Activated T-cell treated with anti-CD3 and anti-CD28 coated beads, Interleukin-2, amount 50 U/mL, for 72 hours (primary cell): Measurements from ENCODE around the gene FHOD1. TPM values are rescaled to one million over a fixed set of nuclear protein-coding genes. Genes with fewer than 3 reads are reported as not detected.

Experiments used
- ATAC-seq, 2 donors: fragments of 150-1000 bp; cut with Tn5 transposase; replicated peaks in 1 of 2; 2 replicates each; pipeline ENCODE4 v1.10.0; 2021; ENCODE audit warnings: moderate library complexity in 2 of 2, mild to moderate bottlenecking in 1 of 2
- DNase-seq, 2 donors: peaks; one replicate each; pipeline ENCODE4 v3.0.0; 2021 to 2022; ENCODE audit warnings: mixed read lengths in 1 of 2
- H3K27ac Mint-ChIP-seq: one replicate; pipeline ENCODE4 v1.8.0; 2022; ENCODE audit warnings: mild to moderate bottlenecking, moderate library complexity, mixed read lengths
- H3K27me3 Mint-ChIP-seq: one replicate; pipeline ENCODE4 v1.8.0; 2022; ENCODE audit warnings: low read depth, mixed read lengths
- H3K36me3 Mint-ChIP-seq, 2 donors: one replicate each; pipeline ENCODE4 v1.8.0; 2022; ENCODE audit warnings: mixed read lengths in 2 of 2, mild to moderate bottlenecking in 1 of 2; ENCODE audit not compliant: insufficient read depth in 2 of 2
- H3K4me1 Mint-ChIP-seq: one replicate; pipeline ENCODE4 v1.8.0; 2022; ENCODE audit warnings: low read depth, mixed read lengths
- H3K4me3 Mint-ChIP-seq, 2 donors: one replicate each; pipeline ENCODE4 v1.8.0; 2022; ENCODE audit warnings: mild to moderate bottlenecking in 2 of 2, mixed read lengths in 2 of 2, moderate library complexity in 2 of 2
- H3K9me3 Mint-ChIP-seq, 2 donors: one replicate each; pipeline ENCODE4 v1.8.0; 2022; ENCODE audit warnings: mixed read lengths in 2 of 2
- total RNA-seq, 2 donors: library from RNA; stranded (reverse); gene quantifications; one replicate each; pipeline ENCODE4 v1.2.3, GENCODE V29; 2022

The FHOD1 gene
- total RNA-seq, 2 donors from 2014 or later = 106 to 114 TPM

- H3K27ac Mint-ChIP-seq = no peak overlapping the region
- no peak overlapping the region for H3K4me3 Mint-ChIP-seq
- H3K36me3 Mint-ChIP-seq = peaks cover 0 to 7% of the 10 kb centered on the region in 2 donors
- no peaks in the 10 kb centered on the region for H3K27me3 Mint-ChIP-seq
- peaks cover 11% of the 10 kb centered on the region for H3K4me1 Mint-ChIP-seq
- ATAC-seq (no peak), DNase-seq (no peak)
- H3K9me3 Mint-ChIP-seq = no peaks in the 10 kb centered on the region
Observed at GRCh38 chr16:67281536-67282446, 34.5 kb upstream of the FHOD1 start.

GRCh38 chr16:67280090-67281015, 33.1 kb upstream of the FHOD1 start:
- ATAC-seq (no peak), DNase-seq (no peak)
- Mint-ChIP-seq H3K4me3 (peak overlapping the region; percentile 34 to 70), H3K27ac (no peak overlapping the region), H3K4me1 (peaks cover 12% of the 10 kb centered on the region), H3K9me3 (no peaks in the 10 kb centered on the region), H3K36me3 (peaks cover 0 to 12% of the 10 kb centered on the region in 2 donors), H3K27me3 (no peaks in the 10 kb centered on the region)

GRCh38 chr16:67279296-67280089, 32.2 kb upstream of the FHOD1 start, which contains the start of gene PLEKHG4:
Gene PLEKHG4, plus strand, starts transcription at chr16:67279532. Its CDS starts 513 bp downstream, at chr16:67280045.
- Mint-ChIP-seq H3K9me3 (no peaks in the 10 kb centered on the region), H3K27ac (no peak within 1 kb of the TSS), H3K4me3 (peak within 1 kb of the TSS; percentile 90 to 91), H3K36me3 (peaks cover 0 to 12% of the 10 kb centered on the region in 2 donors), H3K27me3 (no peaks in the 10 kb centered on the region), H3K4me1 (peaks cover 17% of the 10 kb centered on the region)
- ATAC-seq (peak; percentile 92 to 94), DNase-seq (peak; percentile 89 to 90)

GRCh38 chr16:67278773-67279295, 31.6 kb upstream of the FHOD1 start:
- Mint-ChIP-seq H3K4me3 (peak overlapping the region; percentile 90 to 91), H3K36me3 (peaks cover 0 to 12% of the 10 kb centered on the region in 2 donors), H3K27me3 (no peaks in the 10 kb centered on the region), H3K27ac (no peak overlapping the region), H3K9me3 (no peaks in the 10 kb centered on the region), H3K4me1 (peaks cover 17% of the 10 kb centered on the region)
- peak in 1 of 2 donors; percentile 70 for DNase-seq
- peak; percentile 60 to 64 for ATAC-seq

- ATAC-seq = no peak
- Mint-ChIP-seq H3K27me3 (no peaks in the 10 kb centered on the region), H3K27ac (peak overlapping the region; percentile 47), H3K4me3 (peak overlapping the region; percentile 90 to 91), H3K9me3 (no peaks in the 10 kb centered on the region), H3K4me1 (peaks cover 17% of the 10 kb centered on the region), H3K36me3 (peaks cover 0 to 11% of the 10 kb centered on the region in 2 donors)
- no peak for DNase-seq
Observed at GRCh38 chr16:67277999-67278772, 30.9 kb upstream of the FHOD1 start.

- H3K27ac Mint-ChIP-seq = peak overlapping the region; percentile 47
- H3K4me1 Mint-ChIP-seq = peaks cover 17% of the 10 kb centered on the region
- DNase-seq (peak; percentile 43 to 49), ATAC-seq (peak in 1 of 2 donors; percentile 31)
- peak overlapping the region; percentile 72 to 90 for H3K4me3 Mint-ChIP-seq
- H3K27me3 Mint-ChIP-seq = no peaks in the 10 kb centered on the region
- H3K9me3 Mint-ChIP-seq = no peaks in the 10 kb centered on the region
- H3K36me3 Mint-ChIP-seq = peaks cover 0 to 5% of the 10 kb centered on the region in 2 donors
Observed at GRCh38 chr16:67277294-67277998, 30.2 kb upstream of the FHOD1 start.

- no peak for ATAC-seq
- peaks cover 0 to 5% of the 10 kb centered on the region in 2 donors for H3K36me3 Mint-ChIP-seq
- no peaks in the 10 kb centered on the region for H3K9me3 Mint-ChIP-seq
- DNase-seq = no peak
- H3K27me3 Mint-ChIP-seq = no peaks in the 10 kb centered on the region
- H3K27ac Mint-ChIP-seq = peak overlapping the region; percentile 35
- no peak overlapping the region for H3K4me3 Mint-ChIP-seq
- H3K4me1 Mint-ChIP-seq = peaks cover 17% of the 10 kb centered on the region
Observed at GRCh38 chr16:67275321-67275720, 28.0 kb upstream of the FHOD1 start.

GRCh38 chr16:67271446-67271845, 24.2 kb upstream of the FHOD1 start:
- Mint-ChIP-seq H3K36me3 (peaks cover 0 to 2% of the 10 kb centered on the region in 2 donors), H3K4me1 (peaks cover 5% of the 10 kb centered on the region), H3K27me3 (no peaks in the 10 kb centered on the region), H3K4me3 (no peak overlapping the region), H3K9me3 (no peaks in the 10 kb centered on the region), H3K27ac (peak overlapping the region; percentile 24)
- ATAC-seq (no peak), DNase-seq (no peak)

- H3K9me3 Mint-ChIP-seq = no peaks in the 10 kb centered on the region
- no peaks in the 10 kb centered on the region for H3K27me3 Mint-ChIP-seq
- H3K36me3 Mint-ChIP-seq = no peaks in the 10 kb centered on the region
- peaks cover 5% of the 10 kb centered on the region for H3K4me1 Mint-ChIP-seq
- no peak for DNase-seq
- H3K27ac Mint-ChIP-seq = no peak overlapping the region
- no peak for ATAC-seq
- no peak overlapping the region for H3K4me3 Mint-ChIP-seq
Observed at GRCh38 chr16:67270931-67271338, 23.7 kb upstream of the FHOD1 start.

GRCh38 chr16:67269766-67270165, 22.5 kb upstream of the FHOD1 start:
- Mint-ChIP-seq H3K9me3 (no peaks in the 10 kb centered on the region), H3K4me1 (no peaks in the 10 kb centered on the region), H3K27ac (no peak overlapping the region), H3K4me3 (no peak overlapping the region), H3K36me3 (no peaks in the 10 kb centered on the region), H3K27me3 (no peaks in the 10 kb centered on the region)
- ATAC-seq (no peak), DNase-seq (no peak)

GRCh38 chr16:67268136-67268579, 20.9 kb upstream of the FHOD1 start:
- H3K4me1 Mint-ChIP-seq = no peaks in the 10 kb centered on the region

More at GRCh38 chr16:67268136-67268579, 20.9 kb upstream of the FHOD1 start:
- ATAC-seq = no peak
- Mint-ChIP-seq H3K36me3 (no peaks in the 10 kb centered on the region), H3K4me3 (no peak overlapping the region), H3K9me3 (no peaks in the 10 kb centered on the region), H3K27ac (no peak overlapping the region), H3K27me3 (peaks cover 3% of the 10 kb centered on the region)
- no peak for DNase-seq
